ENCODE data around the gene HMG20A.

The HMG20A gene

GRCh38 chr15:77479015-77479414 lies 58.3 kb downstream of the HMG20A start:
- no peak for DNase-seq

- DNase-seq: no peak
Measured at GRCh38 chr15:77480859-77481633, 60.4 kb downstream of the HMG20A start.

- no peak for DNase-seq
Measured at GRCh38 chr15:77481670-77482069, 61.0 kb downstream of the HMG20A start.

GRCh38 chr15:77482570-77482969 lies 61.9 kb downstream of the HMG20A start:
- DNase-seq: no peak

DNA sequence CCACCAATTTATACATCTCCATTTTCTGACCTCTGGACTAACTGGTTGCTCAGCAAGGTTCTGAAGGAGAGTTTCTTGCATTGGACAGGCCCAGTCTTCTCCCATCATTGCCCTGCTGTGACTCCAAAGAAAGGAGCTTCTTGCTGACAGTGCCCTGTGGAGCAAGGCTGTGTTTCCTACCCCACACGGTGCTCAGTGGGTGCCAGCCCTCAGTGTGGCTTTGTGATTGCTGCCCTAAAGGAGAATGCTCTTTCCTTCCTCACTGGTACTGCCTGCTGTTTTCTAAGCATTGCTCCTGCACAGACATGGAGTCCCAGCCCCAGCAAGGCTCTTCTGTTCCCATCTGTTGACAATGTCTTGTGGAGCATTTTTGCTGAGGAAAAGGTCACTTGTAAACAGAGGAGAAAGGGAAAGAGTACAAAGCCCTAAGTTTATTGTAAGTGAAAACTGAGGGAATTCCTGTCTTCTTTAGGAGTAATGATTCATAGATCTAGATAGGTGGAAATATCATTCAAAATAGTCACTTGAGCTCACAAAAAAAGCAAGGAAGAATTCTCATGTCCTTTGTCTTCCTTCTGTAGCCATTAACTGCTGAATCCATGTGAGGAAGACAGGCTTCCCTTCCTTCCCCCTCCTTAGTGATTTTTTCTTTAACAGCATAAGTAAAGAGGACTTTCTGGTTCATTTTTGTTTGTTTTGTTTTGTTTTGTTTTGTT lies 62.9 kb downstream of the HMG20A start:
- DNase-seq: no peak

GRCh38 chr15:77484994-77485393 lies 64.3 kb downstream of the HMG20A start:
- no peak for DNase-seq

DNA sequence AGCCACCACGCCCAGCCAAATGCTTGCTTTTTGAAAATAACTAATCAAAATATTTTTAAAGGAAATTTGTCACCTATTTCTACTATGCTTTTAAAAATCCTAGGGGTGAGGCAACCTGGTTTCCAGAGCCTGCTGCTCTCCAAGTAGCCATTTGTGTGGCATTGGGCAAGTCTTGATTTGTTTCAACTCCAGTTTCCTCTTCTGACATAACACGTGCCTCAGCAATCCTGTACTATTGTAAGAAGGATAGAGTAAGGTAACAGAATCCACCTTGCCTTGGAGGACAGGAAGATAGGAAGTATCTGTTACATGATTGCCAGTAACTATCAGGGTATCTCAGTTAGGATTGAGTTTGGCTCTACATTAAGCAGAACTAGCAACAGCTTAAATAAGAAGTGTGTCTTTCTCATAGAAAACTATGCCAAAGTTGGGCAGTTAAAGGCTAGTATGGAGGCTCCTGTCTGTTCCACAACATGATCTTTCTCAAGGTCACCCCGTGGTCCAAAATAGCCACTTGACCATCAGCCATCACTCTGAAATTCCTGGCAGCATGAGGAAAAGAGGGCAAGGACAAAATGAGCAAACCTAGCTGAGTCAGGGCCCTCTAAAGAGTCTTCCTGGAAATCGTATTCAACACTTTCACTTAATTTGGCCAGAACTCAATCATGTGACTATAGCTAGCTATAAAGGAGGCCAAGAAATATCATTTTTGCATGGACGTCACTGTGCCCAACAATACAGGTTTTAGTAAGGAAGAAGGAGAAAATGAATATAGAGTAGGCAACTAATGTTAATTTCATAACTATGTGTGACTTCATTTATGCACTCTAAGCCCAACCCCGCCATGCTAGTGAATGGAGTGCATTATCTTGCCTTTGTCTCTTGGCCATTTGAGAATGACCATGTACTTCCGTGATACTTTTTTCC lies 66.1 kb downstream of the HMG20A start:
- DNase-seq: no peak

- DNase-seq: no peak
Measured at GRCh38 chr15:77487469-77487842, 66.8 kb downstream of the HMG20A start.

GRCh38 chr15:77487888-77488287 lies 67.2 kb downstream of the HMG20A start:
- DNase-seq: no peak

DNA sequence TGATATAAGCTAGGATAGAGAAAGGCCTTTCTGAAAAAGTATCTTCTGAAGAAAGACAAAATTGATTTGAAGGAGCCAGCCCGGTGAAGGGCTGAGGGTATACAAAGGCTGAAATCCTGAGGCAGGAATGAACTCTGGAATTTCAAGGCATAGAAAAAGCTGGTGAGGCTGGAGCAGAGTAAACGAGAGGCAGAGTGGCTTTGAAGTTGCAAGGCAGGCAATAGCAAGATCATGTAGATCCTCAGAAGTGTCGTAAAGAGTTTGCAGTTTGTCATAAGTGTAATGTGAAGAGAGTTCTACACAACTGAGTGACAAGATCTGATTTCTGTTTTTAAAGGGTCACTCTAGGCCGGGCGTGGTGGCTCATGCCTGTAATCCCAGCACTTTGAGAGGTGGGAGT lies 69.0 kb downstream of the HMG20A start:
- no peak for DNase-seq

GRCh38 chr15:77493324-77493907 lies 72.7 kb downstream of the HMG20A start:
- DNase-seq: no peak

DNA sequence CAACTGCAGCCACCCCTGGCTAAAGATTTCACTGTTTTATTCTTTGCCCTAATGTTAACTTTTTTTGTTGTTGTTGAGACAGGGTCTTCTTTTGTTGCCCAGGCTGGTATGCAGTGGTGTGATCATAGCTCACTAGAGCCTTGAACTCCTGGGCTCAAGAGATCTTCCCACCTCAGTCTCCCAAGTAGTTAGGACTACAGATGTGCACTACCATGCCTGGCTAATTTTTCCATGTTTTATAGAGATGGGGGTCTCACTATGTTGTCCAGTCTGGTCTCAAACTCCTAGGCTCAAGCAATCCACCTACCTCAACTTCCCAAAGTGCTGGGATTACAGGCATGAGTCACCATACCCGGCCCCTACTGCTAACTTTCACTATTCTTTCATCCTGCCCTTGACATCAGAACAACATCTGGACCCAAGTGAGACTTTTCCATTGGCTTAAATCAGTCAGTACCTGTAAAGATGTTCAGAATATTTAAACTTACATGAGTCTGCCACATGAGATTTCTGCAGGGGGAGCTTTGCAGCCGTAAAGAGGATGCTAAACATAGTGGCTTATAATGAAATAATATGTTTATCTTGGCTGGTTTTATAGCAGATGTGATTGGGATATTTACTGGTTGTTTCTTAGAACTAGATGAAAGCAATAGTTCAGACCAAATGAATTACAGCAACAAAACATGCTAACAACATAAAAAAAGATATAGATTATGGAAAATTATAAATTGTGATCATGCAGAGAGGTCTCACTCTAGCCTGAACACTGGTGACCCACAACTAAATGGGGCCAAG lies 73.6 kb downstream of the HMG20A start:
- DNase-seq: no peak

DNA sequence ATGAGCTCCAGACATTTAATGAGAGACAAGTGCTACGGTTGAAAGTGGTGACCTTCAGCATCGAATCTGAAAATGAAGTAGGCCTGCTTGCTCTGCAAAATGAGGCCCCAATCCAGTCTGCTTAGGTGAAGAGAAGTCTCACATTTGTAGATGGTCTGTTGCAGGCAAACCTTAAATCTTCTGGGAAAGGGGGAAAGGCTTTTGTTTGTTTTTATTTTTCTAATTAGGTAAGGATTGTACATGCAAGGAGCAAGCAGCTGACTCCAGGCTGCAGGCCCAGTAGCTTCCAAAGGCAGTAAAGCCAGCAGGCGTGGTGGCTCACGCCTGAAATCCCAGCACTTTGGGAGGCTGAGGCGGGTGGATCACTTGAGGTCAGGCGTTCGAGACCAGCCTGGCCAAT lies 74.3 kb downstream of the HMG20A start:
- no peak for DNase-seq

DNA sequence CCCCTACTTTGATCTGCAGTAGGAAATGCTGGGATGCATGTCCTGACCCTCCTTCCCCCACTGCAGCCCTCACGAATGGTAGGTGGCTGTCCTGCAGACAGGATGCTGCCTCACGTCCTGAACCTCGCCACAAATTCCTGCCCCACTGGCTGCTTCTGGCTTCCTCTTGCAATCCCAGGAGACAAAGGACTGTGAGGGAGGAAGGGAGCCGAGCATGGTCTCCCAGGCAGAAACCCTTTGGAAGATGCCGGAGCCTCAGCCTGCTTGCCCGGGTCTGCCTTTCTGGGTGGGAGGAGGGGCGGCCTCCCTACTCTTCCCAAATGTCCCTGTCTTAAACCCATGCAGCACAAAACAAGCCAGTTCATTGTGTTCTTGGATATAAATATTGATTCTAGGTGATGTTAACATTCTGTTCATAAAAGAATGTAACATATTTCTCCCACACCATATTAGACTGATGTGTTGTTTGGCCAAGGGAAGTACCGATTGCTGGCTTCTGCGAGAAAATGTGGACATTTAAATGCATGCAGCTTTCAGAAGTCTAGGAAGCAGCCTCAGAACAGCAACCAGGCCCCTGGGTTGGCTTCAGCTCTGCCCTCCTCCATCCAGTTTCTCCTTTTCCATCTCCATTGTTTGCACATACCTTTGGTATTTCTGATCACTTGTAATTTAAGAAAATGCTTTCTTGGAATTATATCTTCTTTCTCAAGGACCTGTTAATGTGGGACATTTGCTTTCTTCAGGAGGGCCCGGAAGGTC lies 75.3 kb downstream of the HMG20A start:
- no peak for DNase-seq

DNA sequence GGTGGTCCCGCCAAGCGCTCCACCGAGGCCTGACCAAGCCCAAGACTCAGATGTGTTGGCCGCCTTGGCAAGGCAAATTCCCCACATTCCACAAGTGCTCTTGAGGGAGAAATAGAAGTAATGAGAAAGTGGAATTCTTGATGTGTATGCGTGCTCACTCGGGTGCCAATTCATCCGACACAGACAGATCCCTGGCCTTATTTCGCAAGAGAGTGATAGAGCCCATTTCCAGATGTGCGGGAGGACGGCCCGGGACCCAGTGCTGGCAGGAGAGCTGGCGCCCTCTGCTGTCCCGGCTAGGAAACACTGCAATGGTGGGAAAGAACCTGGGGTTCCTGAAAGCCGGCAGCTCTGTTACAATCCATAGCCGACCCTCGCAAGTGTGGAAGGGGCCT lies 76.0 kb downstream of the HMG20A start:
- DNase-seq: peak; percentile 8

DNA sequence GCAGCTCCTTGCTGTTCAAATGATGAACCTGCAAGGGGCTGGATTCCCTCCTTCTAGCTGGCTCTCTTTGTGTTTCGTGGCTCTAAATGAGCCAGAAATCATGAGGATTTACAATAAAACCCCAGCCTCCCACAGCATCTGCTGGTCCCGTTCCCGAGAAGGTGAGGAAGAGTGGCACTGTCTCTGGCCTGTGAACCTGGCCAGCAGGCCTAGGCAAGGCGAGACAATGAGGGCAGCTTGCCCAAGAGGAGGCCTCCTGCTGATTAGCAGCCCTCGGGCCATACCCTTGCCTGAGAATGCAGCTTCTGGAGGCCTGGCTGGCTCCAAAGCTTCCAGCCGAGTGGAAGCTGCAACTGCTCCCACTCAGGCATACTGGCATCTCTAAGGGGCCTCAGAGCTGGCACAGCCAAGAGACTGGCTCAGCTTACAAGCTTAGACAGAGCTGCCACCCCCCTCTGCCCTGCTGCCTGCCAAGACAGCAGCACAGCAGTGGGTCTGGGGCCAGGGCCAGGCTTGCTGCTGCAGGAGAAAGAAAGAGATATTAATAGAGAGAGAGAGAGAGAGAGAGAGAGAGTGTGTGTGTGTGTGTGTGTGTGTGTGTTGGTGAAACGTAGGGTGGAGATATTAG lies 76.5 kb downstream of the HMG20A start:
- DNase-seq: no peak

- DNase-seq: no peak
Measured at GRCh38 chr15:77497942-77498361, 77.3 kb downstream of the HMG20A start.

DNA sequence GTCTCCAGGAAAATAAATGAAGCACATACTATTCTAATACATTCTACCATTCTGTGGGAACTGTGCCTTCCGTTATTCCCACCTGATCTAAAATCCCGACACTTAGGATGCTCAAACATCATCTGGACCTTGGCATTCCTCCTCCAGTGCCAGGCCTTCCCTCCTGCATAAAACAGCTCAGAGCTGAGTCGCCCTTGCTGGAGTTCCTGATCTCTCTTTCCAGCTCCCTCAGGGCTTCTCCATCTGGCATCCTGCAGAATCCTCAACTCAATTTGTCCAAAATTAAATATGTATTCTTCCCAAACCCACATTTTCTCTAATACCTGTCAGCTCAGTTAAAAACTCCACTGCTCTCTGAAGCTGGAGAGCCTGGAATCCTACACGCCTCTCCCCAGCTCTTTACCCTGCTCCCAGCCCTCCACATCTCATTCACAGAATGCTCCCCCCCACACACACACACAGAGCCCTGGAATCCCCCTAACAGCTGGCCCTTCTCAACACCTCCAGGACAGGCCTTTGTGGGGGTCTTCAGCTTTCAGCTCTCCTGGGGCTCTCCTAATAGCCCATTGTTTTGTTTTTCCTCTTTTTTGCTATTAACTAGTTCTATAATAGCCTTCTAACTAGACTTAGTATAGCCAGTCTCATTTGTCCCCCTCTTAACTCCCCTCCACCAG lies 78.5 kb downstream of the HMG20A start:
- DNase-seq: no peak

- no peak for DNase-seq
Measured at GRCh38 chr15:77500989-77501388, 80.3 kb downstream of the HMG20A start.

DNA sequence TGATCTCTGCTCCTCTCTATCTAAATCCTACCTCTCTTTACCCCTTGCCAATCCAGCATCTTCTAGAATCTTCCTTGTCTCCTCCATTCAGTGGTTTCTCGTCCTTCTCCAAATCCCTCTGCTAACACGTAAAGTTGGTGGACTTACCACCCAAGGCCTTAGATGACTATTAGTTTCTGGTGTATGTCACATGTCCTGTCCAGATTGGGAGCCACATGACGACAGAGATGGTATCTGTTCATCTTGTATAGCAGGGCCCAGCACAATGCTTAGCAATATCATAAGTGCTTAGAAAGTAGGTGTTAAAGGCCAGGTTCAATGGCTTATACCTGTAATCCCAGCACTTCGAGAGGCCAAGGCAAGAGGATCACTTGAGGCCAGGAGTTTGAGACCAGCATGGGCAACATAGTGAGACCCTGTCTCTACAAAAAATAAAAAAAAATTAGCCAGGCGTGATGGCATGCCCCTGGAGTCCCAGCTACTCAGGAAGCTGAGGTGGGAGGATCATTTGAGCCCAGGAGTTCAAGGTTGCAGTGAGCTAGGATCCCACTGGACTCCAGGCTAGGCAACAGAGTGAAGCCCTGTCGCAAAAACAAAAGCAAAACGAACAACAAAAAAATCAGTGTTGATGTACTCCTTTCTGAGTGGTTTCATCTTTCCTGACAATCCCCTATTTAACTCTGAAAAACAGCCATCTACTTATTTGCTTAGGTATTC lies 81.8 kb downstream of the HMG20A start:
- DNase-seq: no peak

Data from NCI-H1436 (cell line).